Peyer's patch (tissue), 4 donors: ENCODE data around the gene KITLG. TPM values are rescaled to one million over a fixed set of nuclear protein-coding genes. Genes with fewer than 3 reads are reported as not detected.
"Not testable (repeated sequence)": the region's sequence is repeated elsewhere in the genome, so short reads cannot be mapped to it uniquely, and the experiment has no call there.

Experiments used
- DNase-seq, 3 donors: peaks; one replicate each; pipeline ENCODE4 v3.0.0-alpha.2; 2017 to 2019
- H3K27ac ChIP-seq, 4 donors: fragments of 200-600 bp; sonication (generic); one replicate each; pipeline ENCODE4 v1.5.1; 2016 to 2019
- H3K27me3 ChIP-seq, 2 donors: fragments of 200-600 bp; sonication (generic); one replicate each; pipeline ENCODE4 v1.5.1; 2019
- H3K36me3 ChIP-seq, 3 donors: fragments of 200-600 bp; sonication (generic); one replicate each; pipeline ENCODE4 v1.5.1; 2016 to 2019
- H3K4me1 ChIP-seq, 4 donors: fragments of 200-600 bp; sonication (generic); one replicate each; pipeline ENCODE4 v1.5.1; 2016 to 2019
- H3K4me3 ChIP-seq, 4 donors: fragments of 200-600 bp; sonication (generic); 1 replicate in 3 of 4; 2 replicates in 1 of 4; pipeline ENCODE4 v1.5.1; 2016 to 2019; ENCODE audit warnings: mild to moderate bottlenecking in 1 of 4
- H3K9me3 ChIP-seq, 4 donors: fragments of 200-600 bp; sonication (generic); one replicate each; pipeline ENCODE4 v1.5.1; 2016 to 2019; ENCODE audit warnings: mild to moderate bottlenecking in 1 of 4
- POLR2A ChIP-seq, 2 donors: fragments of 450-650 bp; IDR thresholded peaks; one replicate each; pipeline ENCODE4 v1.5.1; 2017; ENCODE audit warnings: antibody characterized with exemption in 2 of 2, mild to moderate bottlenecking in 2 of 2, moderate library complexity in 2 of 2
- total RNA-seq, 4 donors: library from RNA; depleted of rRNA; stranded (reverse); fragments of >200 nt; gene quantifications; one replicate each; pipeline ENCODE4 v1.1.0, GENCODE V29; 2016
- TF ChIP-seq, protein P1 (sequence below), 6 experiments: fragments of 450-650 bp in 4 of 6; fragments of 200-600 bp in 2 of 6; sonication (generic) in 1 of 6; IDR thresholded peaks; one replicate each; pipeline ENCODE4 v1.5.1; 2017 to 2019; ENCODE audit warnings: antibody characterized with exemption in 6 of 6, mild to moderate bottlenecking in 3 of 6, moderate library complexity in 1 of 6

Gene KITLG, protein sequence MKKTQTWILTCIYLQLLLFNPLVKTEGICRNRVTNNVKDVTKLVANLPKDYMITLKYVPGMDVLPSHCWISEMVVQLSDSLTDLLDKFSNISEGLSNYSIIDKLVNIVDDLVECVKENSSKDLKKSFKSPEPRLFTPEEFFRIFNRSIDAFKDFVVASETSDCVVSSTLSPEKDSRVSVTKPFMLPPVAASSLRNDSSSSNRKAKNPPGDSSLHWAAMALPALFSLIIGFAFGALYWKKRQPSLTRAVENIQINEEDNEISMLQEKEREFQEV
- total RNA-seq = 10 to 100 TPM in 2 of 4 donors, 1 to 10 TPM in 2; 5.2 to 29.7 (median 9.3) TPM

DNA sequence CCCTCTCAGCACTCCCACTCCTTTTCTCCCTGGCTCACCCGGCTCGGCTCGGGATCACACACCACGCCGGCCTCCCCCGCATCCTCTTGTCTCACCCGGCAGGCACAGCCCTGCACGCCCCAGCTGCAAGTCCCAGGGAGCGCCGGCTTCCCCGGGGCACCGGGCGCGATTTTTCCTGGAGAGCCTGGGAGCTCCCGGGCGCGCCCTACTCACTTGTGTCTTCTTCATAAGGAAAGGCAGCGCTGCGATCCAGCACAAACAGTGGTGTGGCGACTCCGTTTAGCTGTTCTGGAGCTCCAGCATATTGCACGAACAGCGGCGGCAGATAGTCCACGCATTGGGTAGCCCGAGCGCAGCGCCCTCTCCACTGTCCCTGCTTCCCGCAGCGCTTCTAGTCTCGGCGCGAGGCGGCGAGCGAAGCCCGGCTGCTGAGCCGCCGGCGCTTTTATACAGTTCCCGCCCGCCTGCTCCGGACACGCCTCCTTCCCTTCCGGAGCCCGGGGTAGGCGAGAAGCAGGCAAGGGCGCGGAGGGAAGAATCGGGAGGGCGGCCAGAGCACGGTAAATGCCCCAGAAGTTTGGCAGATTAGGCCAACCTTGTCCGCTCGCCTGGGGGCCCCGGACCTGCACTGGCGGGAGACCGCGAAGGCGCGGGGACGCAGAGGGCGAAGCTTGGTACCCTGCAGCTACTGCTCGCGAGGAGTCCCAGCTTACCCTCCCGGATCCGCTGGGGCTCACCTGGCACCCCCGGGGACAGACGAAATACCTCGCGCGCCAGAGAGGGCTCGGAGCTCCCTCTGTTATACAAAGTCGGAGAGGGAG lies at the start of gene KITLG:
Gene KITLG (minus strand): TSS at position 421 of the 821 bp plus-strand sequence. CDS start 193 bp downstream, at position 228.
- peaks cover 0 to 13% (median 0%) of the 10 kb centered on the region in 4 donors for H3K4me1 ChIP-seq
- DNase-seq = peak in 2 of 3 donors; percentile 88 to 91
- no peaks in the 10 kb centered on the region for H3K9me3 ChIP-seq
- H3K27ac ChIP-seq = peak within 1 kb of the TSS; percentile 48 to 83 (median 67)
- H3K27me3 ChIP-seq = no peaks in the 10 kb centered on the region
- H3K36me3 ChIP-seq = no peaks in the 10 kb centered on the region
- H3K4me3 ChIP-seq = peak within 1 kb of the TSS; percentile 34 to 77 (median 57)
- TF ChIP-seq POLR2A (IDR thresholded peaks at IDR 0.05) = peak; percentile 63 to 68
- TF ChIP-seq, protein P1, sequence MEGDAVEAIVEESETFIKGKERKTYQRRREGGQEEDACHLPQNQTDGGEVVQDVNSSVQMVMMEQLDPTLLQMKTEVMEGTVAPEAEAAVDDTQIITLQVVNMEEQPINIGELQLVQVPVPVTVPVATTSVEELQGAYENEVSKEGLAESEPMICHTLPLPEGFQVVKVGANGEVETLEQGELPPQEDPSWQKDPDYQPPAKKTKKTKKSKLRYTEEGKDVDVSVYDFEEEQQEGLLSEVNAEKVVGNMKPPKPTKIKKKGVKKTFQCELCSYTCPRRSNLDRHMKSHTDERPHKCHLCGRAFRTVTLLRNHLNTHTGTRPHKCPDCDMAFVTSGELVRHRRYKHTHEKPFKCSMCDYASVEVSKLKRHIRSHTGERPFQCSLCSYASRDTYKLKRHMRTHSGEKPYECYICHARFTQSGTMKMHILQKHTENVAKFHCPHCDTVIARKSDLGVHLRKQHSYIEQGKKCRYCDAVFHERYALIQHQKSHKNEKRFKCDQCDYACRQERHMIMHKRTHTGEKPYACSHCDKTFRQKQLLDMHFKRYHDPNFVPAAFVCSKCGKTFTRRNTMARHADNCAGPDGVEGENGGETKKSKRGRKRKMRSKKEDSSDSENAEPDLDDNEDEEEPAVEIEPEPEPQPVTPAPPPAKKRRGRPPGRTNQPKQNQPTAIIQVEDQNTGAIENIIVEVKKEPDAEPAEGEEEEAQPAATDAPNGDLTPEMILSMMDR (IDR thresholded peaks at IDR 0.05) = peak in 4 of 6 experiments; percentile 13 to 61 (median 52)

DNA sequence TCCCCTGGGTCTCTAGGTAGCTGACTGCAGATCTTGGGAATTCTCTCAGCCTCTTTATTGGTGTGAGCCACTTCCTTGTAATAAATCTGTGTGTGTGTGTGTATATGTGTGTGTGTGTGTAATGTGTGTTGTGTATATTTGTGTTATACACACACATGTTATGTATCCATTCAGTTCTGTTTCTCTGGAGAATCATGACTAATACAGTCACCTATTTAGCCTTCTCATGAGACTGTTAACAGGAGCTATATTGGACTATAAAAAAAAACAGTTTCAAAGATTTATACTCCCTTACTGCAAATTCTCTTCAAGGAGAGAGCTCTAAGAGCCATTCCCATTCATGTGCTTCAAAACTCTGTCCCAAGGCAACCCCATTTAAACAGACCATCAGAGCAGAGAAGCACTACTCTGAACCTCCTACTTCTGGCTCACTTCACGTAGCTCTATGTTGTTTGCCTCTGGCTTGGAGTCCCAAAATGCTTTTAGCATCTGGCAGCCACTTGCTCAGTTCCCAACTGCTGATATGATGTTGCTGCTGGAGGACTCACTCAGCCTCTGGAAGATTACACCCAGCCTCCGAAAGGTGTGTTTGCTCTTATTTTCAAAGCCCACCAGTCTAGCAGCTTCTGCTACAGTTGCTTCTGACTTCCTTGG lies 48.7 kb upstream of the KITLG start:
- Histone ChIP-seq H3K27ac (no peak overlapping the region), H3K4me3 (no peak overlapping the region), H3K4me1 (no peaks in the 10 kb centered on the region), H3K36me3 (no peaks in the 10 kb centered on the region), H3K9me3 (no peaks in the 10 kb centered on the region), H3K27me3 (no peaks in the 10 kb centered on the region)
- no peak for DNase-seq
- TF ChIP-seq, protein P1 (IDR thresholded peaks at IDR 0.05) = no peak
- no peak for TF ChIP-seq POLR2A (IDR thresholded peaks at IDR 0.05)

DNA sequence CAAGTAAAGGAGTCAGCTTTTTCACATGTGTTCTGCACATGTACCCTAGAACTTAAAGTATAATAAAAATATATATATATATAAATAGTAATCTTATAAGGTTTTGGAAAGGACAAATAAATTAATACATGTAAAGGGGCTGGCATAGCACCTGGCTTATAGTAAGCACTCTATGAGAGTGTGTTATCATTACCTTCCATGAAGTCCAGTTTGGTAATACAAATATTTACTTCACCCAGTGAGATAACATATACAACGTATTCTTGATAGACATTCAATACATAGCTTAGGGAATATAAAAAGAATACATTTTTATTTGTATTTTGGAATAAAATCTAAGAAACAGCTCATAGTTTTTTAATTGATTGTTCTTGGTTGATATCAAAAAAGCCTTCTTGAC lies 47.8 kb upstream of the KITLG start:
- H3K4me1 ChIP-seq, DNase-seq, H3K9me3 ChIP-seq, H3K27ac ChIP-seq, H3K36me3 ChIP-seq, H3K27me3 ChIP-seq, H3K4me3 ChIP-seq: not testable (repeated sequence)

DNA sequence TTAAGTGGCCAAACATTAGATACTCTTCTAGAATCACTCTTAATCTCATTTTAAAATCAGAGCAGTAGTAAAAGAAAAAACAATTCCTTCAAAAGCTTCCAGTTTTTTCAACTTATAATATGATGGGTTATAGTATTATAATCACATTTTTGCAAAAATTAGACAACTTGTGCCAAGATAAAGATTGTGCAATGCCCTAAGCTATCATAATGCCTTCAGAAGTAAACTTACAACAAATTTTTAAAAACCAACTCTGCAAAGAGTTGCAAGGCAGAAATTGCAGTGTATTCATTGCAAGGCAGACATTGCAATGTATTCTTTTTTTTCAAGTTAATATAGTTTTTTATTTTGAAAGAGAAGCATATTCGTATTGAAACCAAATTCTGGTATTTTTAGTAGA lies 47.2 kb upstream of the KITLG start:
- Histone ChIP-seq H3K27me3 (no peaks in the 10 kb centered on the region), H3K9me3 (no peaks in the 10 kb centered on the region), H3K4me1 (no peaks in the 10 kb centered on the region), H3K4me3 (no peak overlapping the region), H3K27ac (no peak overlapping the region), H3K36me3 (no peaks in the 10 kb centered on the region)
- no peak for TF ChIP-seq POLR2A (IDR thresholded peaks at IDR 0.05)
- TF ChIP-seq, protein P1 (IDR thresholded peaks at IDR 0.05) = no peak
- no peak for DNase-seq

DNA sequence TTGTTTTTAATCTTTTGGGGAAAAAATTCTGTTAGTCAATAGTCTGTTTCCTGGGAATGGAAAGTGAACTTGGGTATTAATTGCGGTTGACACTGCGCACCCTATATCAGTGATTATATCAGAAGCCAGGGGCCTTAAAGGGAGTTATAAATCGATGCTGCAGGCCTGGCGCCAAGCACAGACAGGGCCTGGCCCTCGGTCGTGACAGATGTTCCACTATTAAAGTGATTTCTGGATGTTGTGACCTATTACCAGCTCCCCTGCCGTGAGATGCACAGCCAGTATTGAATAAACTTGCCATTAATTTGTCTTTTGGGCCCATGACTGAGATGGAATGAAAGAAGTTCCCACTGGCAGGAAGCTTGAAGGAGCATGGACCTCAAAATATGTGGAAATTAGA lies 45.1 kb upstream of the KITLG start:
- no peak overlapping the region for H3K4me3 ChIP-seq
- H3K4me1 ChIP-seq = no peaks in the 10 kb centered on the region
- H3K27ac ChIP-seq = no peak overlapping the region
- H3K9me3 ChIP-seq = no peaks in the 10 kb centered on the region
- no peak for DNase-seq
- no peaks in the 10 kb centered on the region for H3K36me3 ChIP-seq
- TF ChIP-seq, protein P1 (IDR thresholded peaks at IDR 0.05) = no peak
- TF ChIP-seq POLR2A (IDR thresholded peaks at IDR 0.05) = no peak
- H3K27me3 ChIP-seq = no peaks in the 10 kb centered on the region
